ENCODE results near the gene LCOR.
A peak's percentile ranks its signal among the peaks of the same experiment; 100 is the strongest.

LCOR gene

DNA sequence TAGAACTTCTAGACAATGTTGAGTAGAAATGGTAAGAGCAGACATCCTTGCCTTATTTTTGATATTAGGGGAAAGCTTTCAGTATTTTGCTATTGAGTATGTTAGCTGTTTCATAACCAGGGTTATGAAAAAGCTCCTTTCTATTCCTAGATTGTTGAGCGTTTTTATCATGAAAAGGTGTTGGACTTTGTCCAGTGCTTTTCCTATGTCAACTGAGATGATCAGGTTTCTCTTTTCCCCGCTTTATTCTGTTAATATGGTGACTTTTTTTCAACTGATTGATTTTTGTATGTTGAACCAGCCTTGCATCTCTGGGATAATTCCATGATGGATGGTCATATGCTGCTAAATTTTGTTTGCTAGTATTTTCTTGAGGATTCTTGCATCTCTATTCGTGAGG is 58.5 kb downstream of the LCOR start:
- peak in 1 of 2 experiments; percentile 41 for DNase-seq

DNA sequence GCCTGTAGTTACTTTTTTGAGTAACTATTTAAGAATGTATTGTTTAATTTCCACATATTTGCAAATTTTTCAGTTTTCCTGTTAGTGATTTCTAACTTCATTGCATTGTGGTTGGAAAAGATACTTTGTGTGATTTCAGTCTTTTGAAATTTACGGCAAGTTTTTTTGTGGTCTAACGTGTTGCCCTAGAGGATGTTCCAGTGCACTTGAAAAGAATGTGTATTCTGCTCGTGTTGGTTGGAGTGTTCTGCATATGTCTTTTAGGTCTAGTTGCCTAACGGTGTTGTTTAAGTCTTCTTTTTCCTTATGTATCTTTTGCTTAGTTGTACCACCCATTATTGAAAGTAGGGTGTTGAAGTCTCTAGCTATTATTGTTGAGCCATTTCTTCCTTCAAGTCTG is 59.7 kb downstream of the LCOR start:
- DNase-seq, result no peak

- DNase-seq, result no peak
Measured at GRCh38 chr10:96895662-96896424, 63.7 kb downstream of the LCOR start.

DNA sequence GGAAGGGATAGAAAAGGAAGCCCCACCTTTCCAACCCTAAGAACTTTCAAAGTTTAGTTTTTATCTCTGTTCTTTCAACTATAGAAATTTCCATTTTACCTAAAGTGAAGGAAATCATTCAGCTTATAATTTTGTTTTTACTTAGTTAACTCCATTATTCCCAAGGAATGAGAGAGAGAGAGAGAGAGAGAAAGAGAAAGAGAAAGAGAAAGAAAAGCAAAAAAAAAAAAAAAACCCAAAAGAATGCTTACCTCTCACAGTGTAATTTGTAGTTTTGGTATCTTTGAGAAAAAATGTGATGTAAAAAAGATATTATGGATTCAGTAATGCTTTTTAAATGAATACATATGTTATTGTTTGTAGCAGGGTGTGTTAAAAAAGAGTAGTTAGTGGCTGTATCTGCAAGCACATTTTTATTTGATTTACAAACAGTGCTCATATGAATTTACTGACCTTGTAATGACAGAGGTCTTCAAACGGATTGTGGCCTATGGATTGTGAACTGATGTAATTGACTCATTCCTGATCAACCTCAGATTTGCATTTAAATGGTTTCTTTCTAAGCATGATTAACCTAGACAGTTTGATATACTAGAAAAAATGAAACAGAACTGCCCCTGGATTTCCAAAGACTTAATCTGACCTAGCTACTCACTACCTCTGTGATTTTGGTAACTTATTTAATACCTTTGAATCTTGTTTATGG is 64.9 kb downstream of the LCOR start:
- peak in 1 of 2 experiments; percentile 5 for DNase-seq

DNA sequence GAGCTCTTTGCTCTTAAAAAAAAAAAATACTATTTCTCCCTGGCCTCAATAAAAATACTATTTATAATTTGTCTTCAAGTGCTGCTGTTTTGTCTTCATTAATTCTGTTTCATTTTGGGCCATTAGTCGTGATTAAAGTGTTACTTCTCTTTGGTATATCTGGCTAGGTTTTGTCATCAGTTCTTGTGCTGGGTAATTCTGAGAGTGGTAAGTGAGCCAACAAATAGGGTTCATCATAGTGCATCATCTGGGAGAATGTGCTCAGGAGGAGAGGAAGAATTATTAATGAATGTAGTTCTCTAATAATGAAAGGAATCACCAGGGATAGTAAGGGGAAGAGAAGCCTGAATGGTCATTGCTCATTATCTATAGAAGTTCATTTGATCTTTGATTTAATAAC is 70.0 kb downstream of the LCOR start:
- no peak for DNase-seq

DNA sequence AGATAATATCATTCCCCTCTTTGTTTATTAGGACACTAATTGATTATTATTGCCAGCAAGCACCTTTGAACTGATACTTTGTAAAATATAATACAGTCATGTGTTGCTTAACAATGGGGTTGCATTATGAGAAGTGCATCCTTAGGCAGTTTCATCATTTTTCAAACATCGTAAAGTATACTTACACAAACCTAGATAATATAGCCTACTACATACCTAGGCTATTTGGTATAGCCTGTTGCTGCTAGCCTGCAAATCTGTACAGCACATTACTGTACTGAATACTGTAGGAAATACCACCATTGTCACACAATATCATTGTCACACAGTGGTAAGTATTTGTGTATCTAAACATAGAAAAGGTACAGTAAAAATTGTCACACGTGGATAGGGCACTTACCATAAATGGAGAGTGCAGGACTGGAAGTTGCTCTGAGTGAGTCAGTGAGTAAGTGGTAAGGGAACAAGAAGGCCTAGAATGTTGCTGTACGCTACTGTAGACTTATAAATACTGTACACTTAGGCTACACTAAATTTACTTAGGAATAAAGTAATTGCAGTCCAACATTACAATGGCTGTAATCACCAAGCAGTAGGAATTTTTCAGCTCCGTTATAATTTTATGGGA is 70.7 kb downstream of the LCOR start:
- DNase-seq, result no peak

DNA sequence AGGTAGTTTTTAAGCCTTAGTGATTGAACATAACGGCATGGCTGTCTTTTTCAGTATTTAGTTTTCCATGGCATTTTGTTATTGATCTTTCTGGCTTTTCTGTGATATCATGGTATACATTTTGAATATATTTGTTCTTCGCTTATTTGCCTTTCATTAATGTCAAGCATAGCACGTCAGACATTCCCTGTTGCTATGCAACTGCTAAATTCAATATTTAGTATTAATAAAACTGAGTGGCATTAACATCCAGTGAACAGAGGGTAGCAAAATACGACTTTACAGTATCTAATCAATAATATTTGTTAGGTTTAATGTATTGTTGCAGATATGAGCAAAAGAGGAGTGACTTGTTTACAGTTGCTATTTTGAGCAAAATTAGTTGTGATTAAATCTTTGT is 72.5 kb downstream of the LCOR start:
- no peak for DNase-seq

GRCh38 chr10:96906864-96907263 is 74.8 kb downstream of the LCOR start:
- peak in 1 of 2 experiments; percentile 62 for DNase-seq

GRCh38 chr10:96910488-96911395 is 78.6 kb downstream of the LCOR start:
- DNase-seq, result peak in 1 of 2 experiments; percentile 29

GRCh38 chr10:96912405-96912804 is 80.3 kb downstream of the LCOR start:
- DNase-seq, result no peak

DNA sequence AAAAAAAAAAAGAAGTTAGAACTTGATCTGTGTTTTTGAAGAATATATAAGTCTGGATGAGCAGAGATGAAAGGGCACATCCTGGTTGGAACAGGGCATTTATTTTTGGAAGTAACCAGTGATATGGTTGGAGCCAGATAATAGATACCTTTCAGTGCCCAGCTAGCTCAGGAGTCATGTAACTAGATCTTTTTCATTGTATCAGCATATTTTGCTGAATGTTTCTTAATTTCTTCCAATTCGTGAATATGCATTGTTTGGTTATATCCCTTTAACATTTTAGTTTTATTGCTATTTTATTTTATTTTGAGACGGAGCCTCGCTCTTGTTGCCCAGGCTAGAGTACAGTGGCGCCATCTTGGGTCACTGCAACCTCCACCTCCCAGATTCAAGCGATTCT is 81.8 kb downstream of the LCOR start:
- no peak for DNase-seq

GRCh38 chr10:96917628-96918027 is 85.5 kb downstream of the LCOR start:
- DNase-seq, result no peak

DNA sequence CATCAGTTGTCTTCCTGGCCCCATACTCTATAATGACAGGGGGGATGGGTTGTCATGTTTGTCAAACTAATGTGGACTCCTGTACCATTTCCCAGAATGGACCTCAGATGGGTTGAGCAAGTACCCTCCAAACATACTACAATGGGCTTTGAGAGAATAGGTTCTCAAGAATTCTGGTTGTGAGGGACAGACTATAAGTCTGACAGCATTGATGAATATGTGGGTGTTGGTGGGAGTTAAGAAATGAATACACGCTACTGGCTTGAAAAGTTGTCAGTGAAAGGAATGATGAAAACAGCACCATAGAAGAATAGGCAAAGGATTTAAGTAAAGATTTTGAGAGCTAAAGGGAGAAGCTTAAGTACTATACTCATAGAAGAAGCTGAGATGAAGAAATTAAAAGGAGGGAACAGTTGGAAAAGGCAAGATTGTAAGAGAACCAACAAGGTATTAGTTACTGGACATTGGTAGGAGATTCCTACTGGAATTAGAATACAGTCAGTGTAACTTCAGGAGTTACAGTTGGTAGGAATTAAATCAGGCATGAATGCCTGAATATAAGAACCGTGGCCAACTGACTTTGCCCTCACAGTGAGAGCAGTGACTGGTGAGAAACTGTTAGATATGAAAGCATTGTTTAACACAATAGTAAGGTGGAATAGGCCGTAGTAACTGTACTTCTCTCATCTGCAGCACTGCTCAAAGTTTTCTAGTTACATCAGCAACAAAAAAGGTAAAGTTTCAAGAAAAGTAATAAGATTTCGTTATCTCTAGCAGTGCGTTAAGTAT is 86.3 kb downstream of the LCOR start:
- no peak for DNase-seq

- no peak for DNase-seq
Measured at GRCh38 chr10:96919785-96920430, 87.8 kb downstream of the LCOR start.

DNA sequence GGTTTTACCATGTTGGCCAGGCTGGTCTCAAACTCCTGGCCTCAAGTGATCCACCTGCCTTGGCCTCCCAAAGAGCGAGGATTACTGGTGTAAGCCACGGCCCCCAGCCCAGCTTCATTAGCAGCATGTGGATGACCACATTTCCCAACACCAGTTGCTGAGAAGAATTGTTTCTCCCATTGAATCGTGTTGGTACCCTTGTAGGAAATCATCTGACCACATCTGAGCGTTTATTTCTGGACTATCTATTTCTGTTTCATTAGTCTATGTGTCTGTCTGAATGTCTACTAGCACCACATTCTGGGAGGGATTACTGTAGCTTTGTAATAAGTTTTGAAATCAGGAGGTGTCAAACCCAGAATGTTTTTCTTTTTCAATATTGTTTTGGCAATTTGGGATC is 89.6 kb downstream of the LCOR start:
- no peak for DNase-seq

- no peak for DNase-seq
Measured at GRCh38 chr10:96922978-96923948, 91.2 kb downstream of the LCOR start.

- no peak for DNase-seq
Measured at GRCh38 chr10:96924861-96925260, 92.8 kb downstream of the LCOR start.

GRCh38 chr10:96930469-96930868 is 98.4 kb downstream of the LCOR start:
- DNase-seq, result no peak

DNA sequence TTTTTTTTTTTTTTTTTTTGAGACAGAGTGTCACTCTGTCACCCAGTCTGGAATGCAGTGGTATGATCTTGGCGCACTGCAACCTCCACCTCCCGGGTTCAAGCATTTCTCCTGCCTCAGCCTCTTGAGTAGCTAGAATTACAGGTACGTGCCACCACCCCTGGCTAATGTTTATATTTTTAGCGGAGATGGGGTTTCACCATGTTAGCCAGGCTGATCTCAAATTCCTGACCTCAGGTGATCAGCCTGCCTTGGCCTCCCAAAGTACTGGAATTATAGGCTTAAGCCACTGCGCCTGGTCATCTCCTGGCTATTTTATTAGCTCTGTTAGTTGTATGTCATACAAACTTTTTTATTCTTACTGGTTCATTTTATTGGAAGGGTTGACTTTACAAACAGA is 103.0 kb downstream of the LCOR start:
- DNase-seq, result no peak

DNA sequence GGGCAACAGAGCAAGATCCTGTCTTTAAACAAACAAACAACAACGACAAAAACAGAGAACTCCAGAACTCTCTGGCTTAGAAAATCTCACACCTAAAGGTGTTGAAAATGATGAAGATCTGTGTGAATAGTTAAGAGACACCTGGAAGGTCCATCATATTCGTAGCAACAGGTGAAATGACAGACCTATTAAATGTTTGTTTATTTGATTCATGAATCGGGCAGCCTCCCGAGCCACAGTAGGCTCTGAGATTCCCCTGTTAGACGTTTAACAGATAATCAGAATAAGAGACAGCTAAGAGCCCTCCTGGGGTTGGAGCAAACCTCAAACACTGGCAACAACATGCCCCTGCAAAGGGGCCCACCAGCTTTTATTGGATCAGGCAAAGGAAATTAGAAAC is 103.7 kb downstream of the LCOR start:
- no peak for DNase-seq
